ENCODE measurements around the gene UACA. TPM values are rescaled to one million over a fixed set of nuclear protein-coding genes. Genes with fewer than 3 reads are reported as not detected.

UACA gene
- total RNA-seq, 1 experiment from 2014 or later = 44.8 TPM

GRCh38 chr15:70763120-70763949 is at the start of gene UACA (continued):
- 0 out of 2 replicates have a peak, but pooled peaks have one; percentile 12 for TF ChIP-seq USF1 (CRISPR knock-in tag; IDR thresholded peaks at IDR 0.05)
- peak; percentile 30; the same call in 1 of the 2 replicates for TF ChIP-seq MAX (CRISPR knock-in tag; IDR thresholded peaks at IDR 0.05)
- no peak for TF ChIP-seq HMGA2 (CRISPR knock-in tag; IDR thresholded peaks at IDR 0.05)
- no peak for TF ChIP-seq ZNF232 (CRISPR knock-in tag; IDR thresholded peaks at IDR 0.05)
- 0 out of 2 replicates have a peak, but pooled peaks have one; percentile 62 for TF ChIP-seq FOXP1 (CRISPR knock-in tag; IDR thresholded peaks at IDR 0.05; ENCODE audit: borderline replicate concordance)
- TF ChIP-seq, protein P1, sequence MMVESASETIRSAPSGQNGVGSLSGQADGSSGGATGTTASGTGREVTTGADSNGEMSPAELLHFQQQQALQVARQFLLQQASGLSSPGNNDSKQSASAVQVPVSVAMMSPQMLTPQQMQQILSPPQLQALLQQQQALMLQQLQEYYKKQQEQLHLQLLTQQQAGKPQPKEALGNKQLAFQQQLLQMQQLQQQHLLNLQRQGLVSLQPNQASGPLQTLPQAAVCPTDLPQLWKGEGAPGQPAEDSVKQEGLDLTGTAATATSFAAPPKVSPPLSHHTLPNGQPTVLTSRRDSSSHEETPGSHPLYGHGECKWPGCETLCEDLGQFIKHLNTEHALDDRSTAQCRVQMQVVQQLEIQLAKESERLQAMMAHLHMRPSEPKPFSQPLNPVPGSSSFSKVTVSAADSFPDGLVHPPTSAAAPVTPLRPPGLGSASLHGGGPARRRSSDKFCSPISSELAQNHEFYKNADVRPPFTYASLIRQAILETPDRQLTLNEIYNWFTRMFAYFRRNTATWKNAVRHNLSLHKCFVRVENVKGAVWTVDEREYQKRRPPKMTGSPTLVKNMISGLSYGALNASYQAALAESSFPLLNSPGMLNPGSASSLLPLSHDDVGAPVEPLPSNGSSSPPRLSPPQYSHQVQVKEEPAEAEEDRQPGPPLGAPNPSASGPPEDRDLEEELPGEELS (CRISPR knock-in tag; IDR thresholded peaks at IDR 0.05) = peak; percentile 73
- TF ChIP-seq TCF7 (CRISPR knock-in tag; IDR thresholded peaks at IDR 0.05; ENCODE audit: low read depth) = no peak
- TF ChIP-seq ZNF317 (CRISPR knock-in tag; IDR thresholded peaks at IDR 0.05; ENCODE audit: borderline replicate concordance, low read depth) = no peak
- TF ChIP-seq ZNF425 (CRISPR knock-in tag; conservative IDR thresholded peaks at IDR 0.05) = no peak
- TF ChIP-seq FOXK1 (CRISPR knock-in tag; IDR thresholded peaks at IDR 0.05) = peak; percentile 28; the same call in 1 of the 2 replicates
- peak; percentile 62; the same call in 1 of the 2 replicates for TF ChIP-seq GABPB1 (CRISPR knock-in tag; IDR thresholded peaks at IDR 0.05)
- TF ChIP-seq ZNF671 (CRISPR knock-in tag; IDR thresholded peaks at IDR 0.05) = no peak
- TF ChIP-seq ZNF219 (CRISPR knock-in tag; IDR thresholded peaks at IDR 0.05; ENCODE audit: borderline replicate concordance) = no peak
- no peak for TF ChIP-seq NR2C2 (CRISPR knock-in tag; IDR thresholded peaks at IDR 0.05)
- TF ChIP-seq TP53 (CRISPR knock-in tag; IDR thresholded peaks at IDR 0.05) = no peak
- TF ChIP-seq, protein P2, sequence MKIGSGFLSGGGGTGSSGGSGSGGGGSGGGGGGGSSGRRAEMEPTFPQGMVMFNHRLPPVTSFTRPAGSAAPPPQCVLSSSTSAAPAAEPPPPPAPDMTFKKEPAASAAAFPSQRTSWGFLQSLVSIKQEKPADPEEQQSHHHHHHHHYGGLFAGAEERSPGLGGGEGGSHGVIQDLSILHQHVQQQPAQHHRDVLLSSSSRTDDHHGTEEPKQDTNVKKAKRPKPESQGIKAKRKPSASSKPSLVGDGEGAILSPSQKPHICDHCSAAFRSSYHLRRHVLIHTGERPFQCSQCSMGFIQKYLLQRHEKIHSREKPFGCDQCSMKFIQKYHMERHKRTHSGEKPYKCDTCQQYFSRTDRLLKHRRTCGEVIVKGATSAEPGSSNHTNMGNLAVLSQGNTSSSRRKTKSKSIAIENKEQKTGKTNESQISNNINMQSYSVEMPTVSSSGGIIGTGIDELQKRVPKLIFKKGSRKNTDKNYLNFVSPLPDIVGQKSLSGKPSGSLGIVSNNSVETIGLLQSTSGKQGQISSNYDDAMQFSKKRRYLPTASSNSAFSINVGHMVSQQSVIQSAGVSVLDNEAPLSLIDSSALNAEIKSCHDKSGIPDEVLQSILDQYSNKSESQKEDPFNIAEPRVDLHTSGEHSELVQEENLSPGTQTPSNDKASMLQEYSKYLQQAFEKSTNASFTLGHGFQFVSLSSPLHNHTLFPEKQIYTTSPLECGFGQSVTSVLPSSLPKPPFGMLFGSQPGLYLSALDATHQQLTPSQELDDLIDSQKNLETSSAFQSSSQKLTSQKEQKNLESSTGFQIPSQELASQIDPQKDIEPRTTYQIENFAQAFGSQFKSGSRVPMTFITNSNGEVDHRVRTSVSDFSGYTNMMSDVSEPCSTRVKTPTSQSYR (CRISPR knock-in tag; IDR thresholded peaks at IDR 0.05) = 0 out of 2 replicates have a peak, but pooled peaks have one; percentile 19
- TF ChIP-seq, protein P3, sequence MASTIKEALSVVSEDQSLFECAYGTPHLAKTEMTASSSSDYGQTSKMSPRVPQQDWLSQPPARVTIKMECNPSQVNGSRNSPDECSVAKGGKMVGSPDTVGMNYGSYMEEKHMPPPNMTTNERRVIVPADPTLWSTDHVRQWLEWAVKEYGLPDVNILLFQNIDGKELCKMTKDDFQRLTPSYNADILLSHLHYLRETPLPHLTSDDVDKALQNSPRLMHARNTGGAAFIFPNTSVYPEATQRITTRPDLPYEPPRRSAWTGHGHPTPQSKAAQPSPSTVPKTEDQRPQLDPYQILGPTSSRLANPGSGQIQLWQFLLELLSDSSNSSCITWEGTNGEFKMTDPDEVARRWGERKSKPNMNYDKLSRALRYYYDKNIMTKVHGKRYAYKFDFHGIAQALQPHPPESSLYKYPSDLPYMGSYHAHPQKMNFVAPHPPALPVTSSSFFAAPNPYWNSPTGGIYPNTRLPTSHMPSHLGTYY (CRISPR knock-in tag; IDR thresholded peaks at IDR 0.05) = no peak
- TF ChIP-seq CBFB (CRISPR knock-in tag; IDR thresholded peaks at IDR 0.05; ENCODE audit: low read depth) = no peak
- no peak for TF ChIP-seq IRF1 (CRISPR knock-in tag; IDR thresholded peaks at IDR 0.05)
- TF ChIP-seq SMAD4 (CRISPR knock-in tag; IDR thresholded peaks at IDR 0.05) = no peak
- TF ChIP-seq ZNF396 (CRISPR knock-in tag; IDR thresholded peaks at IDR 0.05; ENCODE audit: borderline replicate concordance) = no peak
- no peak for TF ChIP-seq EMX1 (CRISPR knock-in tag; IDR thresholded peaks at IDR 0.05)
- TF ChIP-seq TEAD1 (CRISPR knock-in tag; IDR thresholded peaks at IDR 0.05) = no peak
- TF ChIP-seq ZNF423 (CRISPR knock-in tag; IDR thresholded peaks at IDR 0.05) = no peak; the same call in 1 of the 2 replicates
- peak; percentile 81 for TF ChIP-seq ZNF263 (CRISPR knock-in tag; IDR thresholded peaks at IDR 0.05; ENCODE audit: low read depth)
- TF ChIP-seq KAT7 (CRISPR knock-in tag; IDR thresholded peaks at IDR 0.05; ENCODE audit: borderline replicate concordance) = 0 out of 2 replicates have a peak, but pooled peaks have one; percentile 45
- no peak for TF ChIP-seq JAZF1 (CRISPR knock-in tag; IDR thresholded peaks at IDR 0.05)
